ENCODE measurements around the gene SNX7. TPM values are rescaled to one million over a fixed set of nuclear protein-coding genes. Genes with fewer than 3 reads are reported as not detected.

SNX7 gene
- total RNA-seq, 1 experiment from 2014 or later, result 17.5 TPM

DNA sequence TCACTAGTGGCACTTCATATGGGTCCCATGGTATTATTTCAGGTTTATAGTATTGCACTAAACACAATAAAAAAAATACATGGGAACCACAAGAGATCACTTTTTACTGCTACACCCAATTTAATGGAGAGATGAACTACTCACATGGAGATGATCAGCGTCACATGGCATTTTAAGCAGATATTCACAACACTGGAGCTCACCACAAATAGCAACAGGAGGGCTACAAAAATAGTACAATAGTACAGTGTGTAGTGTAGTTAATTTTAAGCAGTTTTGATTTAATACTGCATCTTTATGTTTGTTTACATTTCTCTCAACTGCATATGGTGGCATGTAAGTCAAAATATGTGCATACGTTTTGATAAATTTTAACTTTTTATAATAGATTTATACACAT lies 31.0 kb downstream of the SNX7 start:
- no peak overlapping the region for H3K4me3 ChIP-seq (ENCODE audit: low read depth, low read length)
- H3K4me3 Mint-ChIP-seq (ENCODE audit: unreplicated experiment), result no peak overlapping the region
- H3K9me3 Mint-ChIP-seq (ENCODE audit: unreplicated experiment), result no peaks in the 10 kb centered on the region
- H3K4me1 ChIP-seq, result no peaks in the 10 kb centered on the region
- CTCF ChIA-PET, result no interaction called here
- POLR2A ChIA-PET, result no interaction called here
- no peaks in the 10 kb centered on the region for H3K9me3 ChIP-seq
- no peaks in the 10 kb centered on the region for H3K27me3 ChIP-seq (replicated peaks; ENCODE audit: control insufficient read depth, insufficient read depth, low read length)
- no peaks in the 10 kb centered on the region for H3K4me1 Mint-ChIP-seq (ENCODE audit: low read depth, unreplicated experiment)
- BruUV-seq (replicated peaks), result no TSS peak
- H3K36me3 Mint-ChIP-seq (ENCODE audit: insufficient read depth, unreplicated experiment), result no peaks in the 10 kb centered on the region
- intact Hi-C loops (cut with micrococcal nuclease; ENCODE audit: unreplicated experiment), result no loop called here
- no peaks in the 10 kb centered on the region for H3K36me3 ChIP-seq (ENCODE audit: control insufficient read depth, insufficient read depth, low read length)
- TF ChIP-seq, protein P1, sequence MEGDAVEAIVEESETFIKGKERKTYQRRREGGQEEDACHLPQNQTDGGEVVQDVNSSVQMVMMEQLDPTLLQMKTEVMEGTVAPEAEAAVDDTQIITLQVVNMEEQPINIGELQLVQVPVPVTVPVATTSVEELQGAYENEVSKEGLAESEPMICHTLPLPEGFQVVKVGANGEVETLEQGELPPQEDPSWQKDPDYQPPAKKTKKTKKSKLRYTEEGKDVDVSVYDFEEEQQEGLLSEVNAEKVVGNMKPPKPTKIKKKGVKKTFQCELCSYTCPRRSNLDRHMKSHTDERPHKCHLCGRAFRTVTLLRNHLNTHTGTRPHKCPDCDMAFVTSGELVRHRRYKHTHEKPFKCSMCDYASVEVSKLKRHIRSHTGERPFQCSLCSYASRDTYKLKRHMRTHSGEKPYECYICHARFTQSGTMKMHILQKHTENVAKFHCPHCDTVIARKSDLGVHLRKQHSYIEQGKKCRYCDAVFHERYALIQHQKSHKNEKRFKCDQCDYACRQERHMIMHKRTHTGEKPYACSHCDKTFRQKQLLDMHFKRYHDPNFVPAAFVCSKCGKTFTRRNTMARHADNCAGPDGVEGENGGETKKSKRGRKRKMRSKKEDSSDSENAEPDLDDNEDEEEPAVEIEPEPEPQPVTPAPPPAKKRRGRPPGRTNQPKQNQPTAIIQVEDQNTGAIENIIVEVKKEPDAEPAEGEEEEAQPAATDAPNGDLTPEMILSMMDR (IDR thresholded peaks at IDR 0.05; ENCODE audit: insufficient read depth in 1 of 2, low read depth in 1 of 2, low read length in 1 of 2, severe bottlenecking in 1 of 2, unreplicated experiment in 1 of 2), result no peak
- no peak overlapping the region for H3K27ac Mint-ChIP-seq (ENCODE audit: unreplicated experiment)
- DNase-seq, result no peak
- no peaks in the 10 kb centered on the region for H3K27me3 Mint-ChIP-seq (ENCODE audit: insufficient read depth, unreplicated experiment)

DNA sequence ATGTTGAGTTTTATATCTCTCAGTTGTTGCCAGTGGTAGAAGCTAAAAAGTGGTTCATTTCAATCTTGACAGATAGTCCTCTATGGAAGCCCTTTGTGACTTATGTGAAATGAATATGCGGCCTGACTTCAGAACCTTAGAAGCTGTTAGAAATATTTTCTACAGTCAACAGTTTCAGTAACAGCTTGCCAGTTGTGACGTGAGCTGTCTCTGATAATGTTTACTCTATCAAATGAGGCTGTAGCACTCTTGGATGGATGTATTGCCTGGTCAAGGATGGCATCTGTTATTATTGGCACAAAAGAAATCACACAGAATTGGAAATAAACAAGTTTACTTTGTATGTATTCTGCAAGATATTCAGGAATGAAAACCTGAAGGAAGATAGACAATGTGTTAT lies 31.9 kb downstream of the SNX7 start:
- no TSS peak for BruUV-seq (replicated peaks)
- no peaks in the 10 kb centered on the region for H3K9me3 ChIP-seq
- DNase-seq, result no peak
- TF ChIP-seq, protein P1 (IDR thresholded peaks at IDR 0.05; ENCODE audit: insufficient read depth in 1 of 2, low read depth in 1 of 2, low read length in 1 of 2, severe bottlenecking in 1 of 2, unreplicated experiment in 1 of 2), result no peak
- no peaks in the 10 kb centered on the region for H3K4me1 ChIP-seq
- ChIA-PET POLR2A (no interaction called here), CTCF (no interaction called here)
- intact Hi-C loops (cut with micrococcal nuclease; ENCODE audit: unreplicated experiment), result no loop called here
- Mint-ChIP-seq H3K27me3 (ENCODE audit: insufficient read depth, unreplicated experiment) (no peaks in the 10 kb centered on the region), H3K4me1 (ENCODE audit: low read depth, unreplicated experiment) (no peaks in the 10 kb centered on the region), H3K27ac (ENCODE audit: unreplicated experiment) (no peak overlapping the region), H3K36me3 (ENCODE audit: insufficient read depth, unreplicated experiment) (no peaks in the 10 kb centered on the region), H3K9me3 (ENCODE audit: unreplicated experiment) (no peaks in the 10 kb centered on the region), H3K4me3 (ENCODE audit: unreplicated experiment) (no peak overlapping the region)
- no peaks in the 10 kb centered on the region for H3K36me3 ChIP-seq (ENCODE audit: control insufficient read depth, insufficient read depth, low read length)
- no peaks in the 10 kb centered on the region for H3K27me3 ChIP-seq (replicated peaks; ENCODE audit: control insufficient read depth, insufficient read depth, low read length)
- H3K4me3 ChIP-seq (ENCODE audit: low read depth, low read length), result no peak overlapping the region

DNA sequence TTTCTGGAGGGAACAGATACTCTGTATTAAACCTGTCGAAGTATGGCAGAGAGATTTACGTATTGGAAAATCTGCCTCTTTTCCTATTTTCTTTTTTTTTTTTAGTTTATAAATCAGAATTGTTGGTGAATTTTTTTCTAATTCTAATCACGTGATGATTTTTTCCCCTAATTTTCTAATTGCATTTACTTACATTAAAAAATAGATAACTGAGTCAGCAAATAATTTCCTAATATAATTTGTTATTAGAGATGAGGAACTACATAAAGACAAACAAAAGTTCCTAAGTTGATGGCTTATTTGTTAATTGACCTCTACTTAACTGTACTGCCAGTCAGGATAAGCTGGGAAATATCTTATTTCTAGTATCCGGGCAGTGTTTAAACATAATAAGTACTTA lies 34.6 kb downstream of the SNX7 start:
- H3K4me1 ChIP-seq, result no peaks in the 10 kb centered on the region
- no peak overlapping the region for H3K4me3 ChIP-seq (ENCODE audit: low read depth, low read length)
- TF ChIP-seq, protein P1 (IDR thresholded peaks at IDR 0.05; ENCODE audit: insufficient read depth in 1 of 2, low read depth in 1 of 2, low read length in 1 of 2, severe bottlenecking in 1 of 2, unreplicated experiment in 1 of 2), result no peak
- H3K27ac Mint-ChIP-seq (ENCODE audit: unreplicated experiment), result no peak overlapping the region
- no peaks in the 10 kb centered on the region for H3K4me1 Mint-ChIP-seq (ENCODE audit: low read depth, unreplicated experiment)
- H3K9me3 ChIP-seq, result no peaks in the 10 kb centered on the region
- H3K4me3 Mint-ChIP-seq (ENCODE audit: unreplicated experiment), result no peak overlapping the region
- ChIA-PET POLR2A (no interaction called here), CTCF (no interaction called here)
- no peaks in the 10 kb centered on the region for H3K27me3 ChIP-seq (replicated peaks; ENCODE audit: control insufficient read depth, insufficient read depth, low read length)
- DNase-seq, result no peak
- no peaks in the 10 kb centered on the region for H3K36me3 ChIP-seq (ENCODE audit: control insufficient read depth, insufficient read depth, low read length)
- intact Hi-C loops (cut with micrococcal nuclease; ENCODE audit: unreplicated experiment), result no loop called here
- BruUV-seq (replicated peaks), result no TSS peak
- H3K36me3 Mint-ChIP-seq (ENCODE audit: insufficient read depth, unreplicated experiment), result no peaks in the 10 kb centered on the region
- no peaks in the 10 kb centered on the region for H3K9me3 Mint-ChIP-seq (ENCODE audit: unreplicated experiment)
- no peaks in the 10 kb centered on the region for H3K27me3 Mint-ChIP-seq (ENCODE audit: insufficient read depth, unreplicated experiment)

All from Caco-2 (cell line).